Transverse colon (tissue), 4 donors: ENCODE results near the gene UPK1B. TPM values are rescaled to one million over a fixed set of nuclear protein-coding genes. Genes with fewer than 3 reads are reported as not detected.
"Not testable (repeated sequence)": the region's sequence is repeated elsewhere in the genome, so short reads cannot be mapped to it uniquely, and the experiment has no call there.

Experiments used
- DNase-seq: peaks from one replicate; pipeline ENCODE4 v3.0.0-alpha.2; 2019
- H3K27ac ChIP-seq, 4 donors: fragments of 200-600 bp; sonication (generic); 2 replicates each; pipeline ENCODE4 v1.5.1; 2016 to 2018; ENCODE audit warnings: inconsistent platforms in 4 of 4
- H3K27me3 ChIP-seq: fragments of 200-600 bp; sonication (generic); 2 replicates; pipeline ENCODE4 v1.5.1; 2017; ENCODE audit warnings: inconsistent platforms
- H3K36me3 ChIP-seq, 4 donors: fragments of 200-600 bp; sonication (generic); 2 replicates each; pipeline ENCODE4 v1.5.1; 2017 to 2019; ENCODE audit warnings: inconsistent platforms in 4 of 4
- H3K4me1 ChIP-seq, 4 donors: fragments of 200-600 bp; sonication (generic); 2 replicates each; pipeline ENCODE4 v1.5.1; 2017 to 2020; ENCODE audit warnings: inconsistent platforms in 4 of 4
- H3K4me3 ChIP-seq, 4 donors: fragments of 200-600 bp; sonication (generic); 1 replicate in 1 of 4; 2 replicates in 3 of 4; pipeline versions ENCODE4 v1.5.1 to v1.6.1; 2017 to 2019; ENCODE audit warnings: inconsistent platforms in 4 of 4
- H3K9me3 ChIP-seq, 2 donors: fragments of 200-600 bp; sonication (generic); 2 replicates each; pipeline ENCODE4 v1.5.1; 2017 to 2019; ENCODE audit warnings: inconsistent platforms in 2 of 2
- EP300 ChIP-seq: sonication (generic); formaldehyde crosslinking; IDR thresholded peaks from one replicate; pipeline ENCODE4 v1.6.1; 2017; ENCODE audit warnings: antibody characterized with exemption, low read depth
- POLR2A ChIP-seq: fragments of 450-650 bp; IDR thresholded peaks from one replicate; pipeline ENCODE4 v1.6.1; 2016; ENCODE audit warnings: antibody characterized with exemption, mild to moderate bottlenecking, moderate library complexity
- POLR2AphosphoS5 ChIP-seq, 3 donors: sonication (generic); formaldehyde crosslinking; IDR thresholded peaks; one replicate each; pipeline ENCODE4 v1.6.1; 2016; ENCODE audit warnings: antibody characterized with exemption in 3 of 3
- whole genome bisulfite sequencing, 2 donors: methylation state at CpG; one replicate each; pipeline ENCODE4 v1.1.5; 2018; ENCODE audit warnings: low coverage in 1 of 2; 5-methylcytosine and 5-hydroxymethylcytosine counted together
- in situ Hi-C, 4 donors: fragments of 200-750 bp; cut with MboI; loops; one replicate each; pipeline versions ENCODE4 v1.15.0 to v1.15.1; 2017; ENCODE audit warnings: low sequenced_read_pairs in 3 of 4, low pct_ligation_motif_present in 1 of 4, low pct_unique_long_range_greater_than_20kb in 1 of 4
- intact Hi-C: fragments of 100-400 bp; cut with DNase I; formaldehyde crosslinking; loops from one replicate; pipeline ENCODE4 v1.15.1; 2023; ENCODE audit warnings: low total_unique reads
- total RNA-seq, 4 donors: library from RNA; depleted of rRNA; stranded (reverse); fragments of >200 nt; gene quantifications; one replicate each; pipeline ENCODE4 v1.1.0, GENCODE V29; 2016
- TF ChIP-seq, protein P1 (sequence below), 5 experiments: fragments of 200-600 bp in 3 of 5; fragments of 450-650 bp in 2 of 5; sonication (generic) in 3 of 5; IDR thresholded peaks; 1 replicate in 2 of 5; 2 replicates in 3 of 5; pipeline ENCODE4 v1.5.1; 2016 to 2017; ENCODE audit warnings: antibody characterized with exemption in 5 of 5, inconsistent platforms in 3 of 5, mild to moderate bottlenecking in 2 of 5, moderate library complexity in 1 of 5

Gene UPK1B
- total RNA-seq: under 1 TPM in 1 of 4 donors, not detected in 3; 0.95 TPM

DNA sequence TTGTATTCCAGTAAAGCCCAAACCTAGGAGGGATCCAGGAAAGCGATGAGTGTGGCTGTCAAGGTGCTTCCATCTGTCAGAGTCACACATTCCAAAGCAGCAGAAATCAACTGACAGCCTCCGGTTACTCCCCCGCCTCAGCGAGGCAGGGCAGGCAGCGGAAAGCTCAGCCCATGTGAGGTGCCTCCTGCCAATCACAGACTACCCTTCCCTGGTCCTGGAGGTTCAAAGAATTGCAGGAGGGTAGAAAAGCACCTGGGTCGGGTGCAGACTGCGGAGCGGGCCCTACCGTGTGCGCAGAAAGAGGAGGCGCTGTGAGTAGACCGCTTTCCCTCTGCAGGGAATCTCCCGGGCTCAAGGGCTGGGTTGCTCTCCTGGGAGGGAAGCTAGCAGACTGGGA lies at the start of gene UPK1B:
UPK1B (plus strand) TSS at position 274 of the 400 bp plus-strand sequence. CDS start 13,144 bp downstream, outside the sequence.
- Histone ChIP-seq H3K4me3 (no peak within 1 kb of the TSS), H3K36me3 (no peaks in the 10 kb centered on the region), H3K4me1 (peaks cover 0 to 12% (median 0%) of the 10 kb centered on the region in 4 donors), H3K9me3 (no peaks in the 10 kb centered on the region), H3K27ac (no peak within 1 kb of the TSS), H3K27me3 (no peaks in the 10 kb centered on the region)
- DNase-seq: no peak
- in situ Hi-C loops (no loop called here), intact Hi-C loops (no loop called here)
- TF ChIP-seq, protein P1, sequence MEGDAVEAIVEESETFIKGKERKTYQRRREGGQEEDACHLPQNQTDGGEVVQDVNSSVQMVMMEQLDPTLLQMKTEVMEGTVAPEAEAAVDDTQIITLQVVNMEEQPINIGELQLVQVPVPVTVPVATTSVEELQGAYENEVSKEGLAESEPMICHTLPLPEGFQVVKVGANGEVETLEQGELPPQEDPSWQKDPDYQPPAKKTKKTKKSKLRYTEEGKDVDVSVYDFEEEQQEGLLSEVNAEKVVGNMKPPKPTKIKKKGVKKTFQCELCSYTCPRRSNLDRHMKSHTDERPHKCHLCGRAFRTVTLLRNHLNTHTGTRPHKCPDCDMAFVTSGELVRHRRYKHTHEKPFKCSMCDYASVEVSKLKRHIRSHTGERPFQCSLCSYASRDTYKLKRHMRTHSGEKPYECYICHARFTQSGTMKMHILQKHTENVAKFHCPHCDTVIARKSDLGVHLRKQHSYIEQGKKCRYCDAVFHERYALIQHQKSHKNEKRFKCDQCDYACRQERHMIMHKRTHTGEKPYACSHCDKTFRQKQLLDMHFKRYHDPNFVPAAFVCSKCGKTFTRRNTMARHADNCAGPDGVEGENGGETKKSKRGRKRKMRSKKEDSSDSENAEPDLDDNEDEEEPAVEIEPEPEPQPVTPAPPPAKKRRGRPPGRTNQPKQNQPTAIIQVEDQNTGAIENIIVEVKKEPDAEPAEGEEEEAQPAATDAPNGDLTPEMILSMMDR (IDR thresholded peaks at IDR 0.05): no peak
- TF ChIP-seq EP300: no peak
- no peak for TF ChIP-seq POLR2AphosphoS5 (IDR thresholded peaks at IDR 0.05)
- TF ChIP-seq POLR2A: no peak
- WGBS, 2 donors: 67 to 76% methylated on average over 11 to 13 of the region's 13 CpGs

DNA sequence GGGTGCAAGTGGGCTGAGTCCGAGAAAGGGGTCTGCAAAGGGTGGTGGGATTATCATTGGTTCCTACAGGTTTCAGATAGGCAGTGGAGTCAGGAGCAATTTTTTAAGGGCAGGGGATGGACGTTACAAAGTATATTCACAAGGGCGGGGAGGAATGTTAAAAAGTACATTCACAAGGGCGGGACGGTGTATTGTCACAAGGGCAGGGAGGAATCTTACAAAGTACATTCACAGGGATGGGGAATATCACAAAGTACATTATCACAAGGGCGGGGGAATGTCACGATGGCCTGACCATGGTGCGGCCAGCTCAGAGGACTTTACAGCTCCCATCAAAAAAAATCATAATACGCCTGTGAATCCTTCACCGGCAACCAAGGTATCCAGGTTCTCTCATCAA lies 48.1 kb upstream of the UPK1B start:
- in situ Hi-C loops (no loop called here), intact Hi-C loops (no loop called here)
- Histone ChIP-seq H3K36me3 (no peaks in the 10 kb centered on the region), H3K4me3 (no peak overlapping the region), H3K27ac (no peak overlapping the region), H3K4me1 (no peaks in the 10 kb centered on the region), H3K27me3 (no peaks in the 10 kb centered on the region), H3K9me3 (no peaks in the 10 kb centered on the region)
- WGBS, 2 donors: 87 to 90% methylated on average over 7 to 10 of the region's 10 CpGs
- TF ChIP-seq POLR2AphosphoS5 (IDR thresholded peaks at IDR 0.05) (no peak), POLR2A (no peak), EP300 (no peak)
- TF ChIP-seq, protein P1 (IDR thresholded peaks at IDR 0.05): no peak
- no peak for DNase-seq

DNA sequence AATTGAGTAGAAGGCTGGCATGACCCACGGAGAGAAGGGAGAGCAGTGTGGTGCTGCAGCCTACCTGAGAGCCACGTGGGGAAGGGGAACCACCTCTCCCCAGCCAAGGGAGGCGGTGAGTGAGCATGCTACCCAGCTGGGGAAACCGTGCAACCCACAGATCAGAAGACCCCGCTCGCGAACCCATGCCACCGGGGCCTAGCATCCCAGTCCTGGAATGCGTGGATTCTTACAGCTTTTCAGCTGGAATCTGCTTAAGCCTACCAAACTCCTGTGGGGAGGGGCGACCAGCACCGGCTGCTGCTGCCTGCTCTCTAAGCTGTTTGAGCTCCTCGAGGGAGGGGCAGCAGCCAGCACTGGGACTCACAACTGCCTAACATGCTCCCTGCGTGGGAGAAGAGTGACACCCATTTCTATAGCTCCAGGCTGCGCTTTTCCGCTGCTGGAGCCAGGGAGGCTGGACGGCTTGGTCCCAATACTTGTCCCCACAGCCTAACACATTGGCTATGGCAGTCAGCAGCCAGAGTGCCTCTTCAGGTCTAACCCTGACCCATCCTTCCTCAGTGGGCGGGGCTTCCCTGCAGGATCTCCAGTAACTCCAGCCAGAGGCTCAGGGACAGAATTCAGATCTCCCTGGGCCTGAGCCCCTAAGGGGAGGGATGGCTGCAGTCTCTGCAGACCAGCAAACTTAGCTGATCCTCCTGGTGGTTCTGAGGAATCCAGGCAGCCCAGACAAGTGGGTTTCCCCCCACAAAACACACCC lies 47.5 kb upstream of the UPK1B start:
- H3K4me1 ChIP-seq: no peaks in the 10 kb centered on the region
- no peaks in the 10 kb centered on the region for H3K36me3 ChIP-seq
- H3K9me3 ChIP-seq: no peaks in the 10 kb centered on the region
- intact Hi-C loops (no loop called here), in situ Hi-C loops (no loop called here)
- H3K27ac ChIP-seq: no peak overlapping the region
- no peak for DNase-seq
- H3K4me3 ChIP-seq: no peak overlapping the region
- TF ChIP-seq EP300 (no peak), POLR2A (no peak), POLR2AphosphoS5 (IDR thresholded peaks at IDR 0.05) (no peak)
- TF ChIP-seq, protein P1 (IDR thresholded peaks at IDR 0.05): no peak
- WGBS, 2 donors: 74% methylated on average over 17 of the region's 17 CpGs; no CpG with 5 or more reads in 1 of the 2 donors
- no peaks in the 10 kb centered on the region for H3K27me3 ChIP-seq

DNA sequence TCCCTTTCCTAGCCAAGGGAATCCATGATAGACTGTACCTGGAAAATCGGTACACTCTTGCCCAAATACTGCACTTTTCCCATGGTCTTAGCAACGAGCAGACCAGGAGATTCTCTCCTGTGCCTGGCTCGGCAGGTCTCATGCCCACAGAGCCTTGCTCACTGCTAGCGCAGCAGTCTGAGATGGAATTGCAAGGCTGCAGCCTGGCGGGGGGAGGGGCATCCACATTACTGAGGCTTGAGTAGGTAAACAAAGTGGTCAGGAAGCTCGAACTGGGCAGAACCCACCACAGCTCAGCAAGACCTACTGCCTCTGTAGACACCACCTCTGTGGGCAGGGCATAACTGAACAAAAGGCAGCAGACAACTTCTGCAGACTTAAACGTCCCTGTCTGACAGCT lies 43.1 kb upstream of the UPK1B start:
- in situ Hi-C loops, H3K27me3 ChIP-seq, DNase-seq, H3K9me3 ChIP-seq, H3K4me1 ChIP-seq, H3K4me3 ChIP-seq, H3K27ac ChIP-seq, intact Hi-C loops, H3K36me3 ChIP-seq: not testable (repeated sequence)
- 53% methylated on average over 6 of the region's 7 CpGs; no CpG with 5 or more reads in 1 of the 2 donors for WGBS, 2 donors

DNA sequence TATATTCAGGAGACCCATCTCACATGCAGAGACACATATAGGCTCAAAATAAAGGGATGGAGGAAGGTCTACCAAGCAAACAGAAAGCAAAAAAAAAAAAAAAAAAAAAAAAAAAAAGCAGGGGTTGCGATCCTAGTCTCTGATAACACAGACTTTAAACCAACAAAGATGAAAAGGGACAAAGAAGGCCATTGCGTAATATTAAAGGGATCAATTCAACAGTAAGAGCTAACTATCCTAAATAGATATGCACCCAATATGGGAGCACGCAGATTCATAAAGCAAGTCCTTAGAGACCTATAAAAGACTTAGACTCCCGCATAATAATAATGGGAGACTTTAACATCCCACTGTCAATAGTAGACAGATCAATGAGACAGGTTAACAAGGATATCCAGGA lies 41.1 kb upstream of the UPK1B start:
- H3K4me1 ChIP-seq, H3K27me3 ChIP-seq, DNase-seq, in situ Hi-C loops, intact Hi-C loops, H3K9me3 ChIP-seq, H3K27ac ChIP-seq, H3K36me3 ChIP-seq, H3K4me3 ChIP-seq: not testable (repeated sequence)
- WGBS, 2 donors: 80 to 95% methylated on average over 2 to 4 of the region's 4 CpGs

DNA sequence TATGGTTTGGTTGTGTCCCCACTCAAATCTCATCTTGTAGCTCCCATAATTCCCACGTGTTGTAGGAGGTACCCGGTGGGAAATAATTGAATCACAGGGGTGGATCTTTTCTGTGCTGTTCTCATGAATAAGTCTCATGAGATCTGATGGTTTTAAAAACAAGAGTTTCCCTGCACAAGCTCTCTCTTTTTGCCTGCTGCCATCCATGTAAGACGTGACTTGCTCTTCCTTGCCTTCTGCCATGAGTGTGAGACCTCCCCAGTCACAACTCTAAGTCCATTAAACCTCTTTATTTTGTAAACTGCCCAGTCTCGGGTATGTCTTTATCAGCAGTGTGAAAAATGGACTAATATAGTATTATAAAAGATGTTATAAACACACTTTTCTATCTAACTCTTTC lies 34.0 kb upstream of the UPK1B start:
- intact Hi-C loops, H3K9me3 ChIP-seq, H3K27me3 ChIP-seq, H3K36me3 ChIP-seq, H3K4me3 ChIP-seq, H3K4me1 ChIP-seq, H3K27ac ChIP-seq, DNase-seq, in situ Hi-C loops: not testable (repeated sequence)
- 61 to 67% methylated on average over 1 to 4 of the region's 4 CpGs for WGBS, 2 donors
